GM23338 (cell line): ENCODE data around the gene BRD9. TPM values are rescaled to one million over a fixed set of nuclear protein-coding genes. Genes with fewer than 3 reads are reported as not detected.

ENCODE experiments used
- ATAC-seq: fragments of 200-7000 bp; cut with Tn5 transposase; 3 replicates; pipeline ENCODE4 v1.9.1; 2020
- DNase-seq: peaks from one replicate; pipeline ENCODE4 v3.0.0-alpha.2; 2015; ENCODE audit warnings: low spot score
- H2AFZ ChIP-seq: fragments of 200-600 bp; sonication (generic); 2 replicates; pipeline ENCODE4 v1.8.0; 2016; ENCODE audit warnings: antibody characterized with exemption, mild to moderate bottlenecking, moderate library complexity
- H3F3A ChIP-seq: fragments of 200-600 bp; sonication (generic); replicated peaks from 2 replicates; pipeline ENCODE4 v1.8.0; 2017; ENCODE audit warnings: antibody characterized with exemption, mixed run types, low read depth
- H3K27ac ChIP-seq: fragments of 200-600 bp; sonication (generic); 2 replicates; pipeline ENCODE4 v1.6.1; 2016; ENCODE audit warnings: low read depth
- H3K27me3 ChIP-seq: fragments of 200-600 bp; sonication (generic); 2 replicates; pipeline ENCODE4 v1.8.0; 2016; ENCODE audit warnings: mild to moderate bottlenecking, mixed run types, moderate library complexity; ENCODE audit not compliant: insufficient read depth
- H3K36me3 ChIP-seq: fragments of 200-600 bp; sonication (generic); 2 replicates; pipeline ENCODE4 v1.8.0; 2016; ENCODE audit warnings: mild to moderate bottlenecking; ENCODE audit not compliant: insufficient read depth
- H3K4me1 ChIP-seq: fragments of 200-600 bp; sonication (generic); 2 replicates; pipeline ENCODE4 v1.8.0; 2016; ENCODE audit warnings: mild to moderate bottlenecking, moderate library complexity; ENCODE audit not compliant: insufficient read depth
- H3K4me2 ChIP-seq: fragments of 200-600 bp; sonication (generic); 2 replicates; pipeline ENCODE4 v1.7.1; 2017; ENCODE audit warnings: mixed run types
- H3K4me3 ChIP-seq: fragments of 200-600 bp; sonication (generic); 2 replicates; pipeline ENCODE4 v1.6.1; 2016; ENCODE audit warnings: mixed run types
- H3K79me2 ChIP-seq: fragments of 200-600 bp; sonication (generic); replicated peaks from 2 replicates; pipeline ENCODE4 v1.8.0; 2017; ENCODE audit warnings: mild to moderate bottlenecking; ENCODE audit not compliant: insufficient read depth
- H3K9me2 ChIP-seq: fragments of 200-600 bp; sonication (generic); 2 replicates; pipeline ENCODE4 v1.8.0; 2017; ENCODE audit not compliant: insufficient read depth
- H4K20me1 ChIP-seq: fragments of 200-600 bp; sonication (generic); replicated peaks from 2 replicates; pipeline ENCODE4 v1.8.0; 2017; ENCODE audit warnings: mild to moderate bottlenecking; ENCODE audit not compliant: insufficient read depth
- H3K27ac Mint-ChIP-seq: 2 replicates; pipeline ENCODE4 v1.8.0; 2020; ENCODE audit warnings: inconsistent platforms, mild to moderate bottlenecking, moderate library complexity, mixed read lengths
- H3K27me3 Mint-ChIP-seq: 3 replicates; pipeline ENCODE4 v1.8.0; 2022; ENCODE audit warnings: low read depth, mild to moderate bottlenecking, moderate library complexity, mixed read lengths, inconsistent platforms; ENCODE audit not compliant: insufficient read depth, poor library complexity
- H3K36me3 Mint-ChIP-seq: 3 replicates; pipeline ENCODE4 v1.8.0; 2021; ENCODE audit warnings: low read depth, mild to moderate bottlenecking, inconsistent platforms, moderate library complexity, mixed read lengths
- H3K4me1 Mint-ChIP-seq: 3 replicates; pipeline ENCODE4 v1.8.0; 2020; ENCODE audit warnings: mild to moderate bottlenecking, inconsistent platforms, mixed read lengths
- H3K4me3 Mint-ChIP-seq: 3 replicates; pipeline ENCODE4 v1.8.0; 2021; ENCODE audit warnings: moderate library complexity, mild to moderate bottlenecking, inconsistent platforms, mixed read lengths
- H3K9me3 Mint-ChIP-seq: 3 replicates; pipeline ENCODE4 v1.8.0; 2020; ENCODE audit warnings: moderate library complexity, mild to moderate bottlenecking, inconsistent platforms, mixed read lengths
- CTCF ChIP-seq, 2 experiments: fragments of 200-600 bp in 1 of 2; sonication (generic) in 1 of 2; conservative IDR thresholded peaks; 2 replicates each; pipeline versions ENCODE4 v1.5.1 to v1.6.1; 2016 to 2017; ENCODE audit warnings: antibody characterized with exemption in 2 of 2, low read depth in 2 of 2, mild to moderate bottlenecking in 2 of 2, moderate library complexity in 1 of 2
- EZH2phosphoT487 ChIP-seq: fragments of 200-600 bp; sonication (generic); IDR thresholded peaks from one replicate; pipeline ENCODE4 v1.8.1; 2018; ENCODE audit warnings: antibody characterized with exemption; ENCODE audit not compliant: unreplicated experiment
- JUNB ChIP-seq: IDR thresholded peaks from one replicate; pipeline ENCODE4 v1.6.1; 2016; ENCODE audit warnings: antibody characterized with exemption; ENCODE audit not compliant: unreplicated experiment
- NANOG ChIP-seq: IDR thresholded peaks from 2 replicates; pipeline ENCODE4 v1.6.1; 2016; ENCODE audit warnings: antibody characterized with exemption, borderline replicate concordance
- POLR2AphosphoS5 ChIP-seq: IDR thresholded peaks from 2 replicates; pipeline ENCODE4 v1.6.1; 2016; ENCODE audit warnings: antibody characterized with exemption, low read depth
- REST ChIP-seq: IDR thresholded peaks from one replicate; pipeline ENCODE4 v1.6.1; 2018; ENCODE audit warnings: antibody characterized with exemption; ENCODE audit not compliant: unreplicated experiment
- STAT1 ChIP-seq: IDR thresholded peaks from one replicate; pipeline ENCODE4 v1.6.1; 2016; ENCODE audit warnings: antibody characterized with exemption; ENCODE audit not compliant: unreplicated experiment
- polyA plus RNA-seq: library from polyadenylated mRNA; unstranded; fragments of >200 nt; fragmentation: Nextera tagmentation; extraction: Ambion mirVana; gene quantifications from 2 replicates; pipeline ENCODE4 v1.2.1, GENCODE V29; 2016
- total RNA-seq: library from RNA; depleted of rRNA; stranded (reverse); fragments of >200 nt; shearing (Covaris generic); gene quantifications from 2 replicates; pipeline ENCODE4 v1.2.3, GENCODE V29; 2014

Gene BRD9
- total and polyA plus RNA-seq, 2 experiments from 2014 or later: 32.9 to 54.7 TPM

- Mint-ChIP-seq H3K4me3 (no peak overlapping the region), H3K36me3 (peaks cover 33% of the 10 kb centered on the region), H3K4me1 (peaks cover 5% of the 10 kb centered on the region; the same call in 2 of the 3 replicates), H3K27ac (no peak overlapping the region), H3K9me3 (no peaks in the 10 kb centered on the region; the same call in 2 of the 3 replicates), H3K27me3 (peaks cover 8% of the 10 kb centered on the region)
- DNase-seq (no peak), ATAC-seq (peak; percentile 13)
- no peak overlapping the region for H3K4me3 ChIP-seq
- H4K20me1 ChIP-seq: peaks cover 7% of the 10 kb centered on the region; the same call in 1 of the 2 replicates
- no peaks in the 10 kb centered on the region for H3K4me1 ChIP-seq
- H3K27ac ChIP-seq: no peak overlapping the region; the same call in 1 of the 2 replicates
- TF ChIP-seq POLR2AphosphoS5: peak; percentile 39
- no peak for TF ChIP-seq JUNB
- H3F3A ChIP-seq: no peaks in the 10 kb centered on the region
- peaks cover 4% of the 10 kb centered on the region; the same call in 1 of the 2 replicates for H3K36me3 ChIP-seq
- no peaks in the 10 kb centered on the region for H3K9me2 ChIP-seq
- H3K4me2 ChIP-seq: no peak overlapping the region
- H2AFZ ChIP-seq: no peak overlapping the region
- H3K27me3 ChIP-seq: no peaks in the 10 kb centered on the region
- H3K79me2 ChIP-seq: no peaks in the 10 kb centered on the region
These were observed 30.9 kb downstream of the BRD9 start for GRCh38 chr5:861442-862366.

- Histone ChIP-seq H3K79me2 (no peaks in the 10 kb centered on the region), H2AFZ (no peak overlapping the region), H3K27ac (no peak overlapping the region), H3K36me3 (peaks cover 4% of the 10 kb centered on the region; the same call in 1 of the 2 replicates), H4K20me1 (no peaks in the 10 kb centered on the region; the same call in 1 of the 2 replicates), H3K4me1 (no peaks in the 10 kb centered on the region), H3K27me3 (no peaks in the 10 kb centered on the region), H3K9me2 (no peaks in the 10 kb centered on the region), H3K4me2 (no peak overlapping the region), H3F3A (no peaks in the 10 kb centered on the region), H3K4me3 (no peak overlapping the region)
- H3K9me3 Mint-ChIP-seq: no peaks in the 10 kb centered on the region; the same call in 2 of the 3 replicates
- no peak overlapping the region; the same call in 1 of the 2 replicates for H3K27ac Mint-ChIP-seq
- peaks cover 26% of the 10 kb centered on the region for H3K36me3 Mint-ChIP-seq
- ATAC-seq (no peak), DNase-seq (no peak)
- no peaks in the 10 kb centered on the region for H3K4me1 Mint-ChIP-seq
- peaks cover 8% of the 10 kb centered on the region for H3K27me3 Mint-ChIP-seq
- no peak overlapping the region for H3K4me3 Mint-ChIP-seq
- TF ChIP-seq CTCF (conservative IDR thresholded peaks at IDR 0.05; ENCODE audit: low read depth in 2 of 2): no peak
- no peak for TF ChIP-seq STAT1
- no peak for TF ChIP-seq JUNB
- no peak for TF ChIP-seq NANOG
- no peak for TF ChIP-seq REST
- no peak for TF ChIP-seq POLR2AphosphoS5
- TF ChIP-seq EZH2phosphoT487: no peak
These were observed 32.0 kb downstream of the BRD9 start for GRCh38 chr5:860506-861150.
